ENCODE measurements around the gene RBM4.
A peak's percentile ranks its signal among the peaks of the same experiment; 100 is the strongest.
"Not testable (repeated sequence)": the region's sequence is repeated elsewhere in the genome, so short reads cannot be mapped to it uniquely, and the experiment has no call there.

The RBM4 gene

DNA sequence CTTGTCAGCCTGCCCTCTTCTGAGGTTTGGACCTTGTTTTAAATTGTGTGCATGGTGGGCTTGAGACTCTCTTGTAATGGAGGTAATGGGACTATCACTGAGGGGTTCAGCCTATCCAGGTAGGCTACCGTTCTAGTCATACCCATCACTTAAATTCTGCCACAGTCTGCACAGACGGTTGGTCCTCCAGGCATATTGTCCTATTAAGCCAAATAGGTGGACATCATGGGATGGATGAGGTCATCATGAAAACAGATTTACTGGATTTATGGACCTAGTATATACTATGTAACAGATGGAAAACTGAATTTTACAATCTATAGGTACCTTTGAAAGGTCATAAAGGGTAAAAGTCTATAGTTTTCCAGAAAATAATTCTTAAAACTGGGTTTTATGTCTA lies 9.1 kb upstream of the RBM4 start:
- TF ChIP-seq, protein P1, sequence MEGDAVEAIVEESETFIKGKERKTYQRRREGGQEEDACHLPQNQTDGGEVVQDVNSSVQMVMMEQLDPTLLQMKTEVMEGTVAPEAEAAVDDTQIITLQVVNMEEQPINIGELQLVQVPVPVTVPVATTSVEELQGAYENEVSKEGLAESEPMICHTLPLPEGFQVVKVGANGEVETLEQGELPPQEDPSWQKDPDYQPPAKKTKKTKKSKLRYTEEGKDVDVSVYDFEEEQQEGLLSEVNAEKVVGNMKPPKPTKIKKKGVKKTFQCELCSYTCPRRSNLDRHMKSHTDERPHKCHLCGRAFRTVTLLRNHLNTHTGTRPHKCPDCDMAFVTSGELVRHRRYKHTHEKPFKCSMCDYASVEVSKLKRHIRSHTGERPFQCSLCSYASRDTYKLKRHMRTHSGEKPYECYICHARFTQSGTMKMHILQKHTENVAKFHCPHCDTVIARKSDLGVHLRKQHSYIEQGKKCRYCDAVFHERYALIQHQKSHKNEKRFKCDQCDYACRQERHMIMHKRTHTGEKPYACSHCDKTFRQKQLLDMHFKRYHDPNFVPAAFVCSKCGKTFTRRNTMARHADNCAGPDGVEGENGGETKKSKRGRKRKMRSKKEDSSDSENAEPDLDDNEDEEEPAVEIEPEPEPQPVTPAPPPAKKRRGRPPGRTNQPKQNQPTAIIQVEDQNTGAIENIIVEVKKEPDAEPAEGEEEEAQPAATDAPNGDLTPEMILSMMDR (IDR thresholded peaks at IDR 0.05; ENCODE audit: low read depth, low read length, missing control alignments): no peak
- no peak overlapping the region for H3K4me3 ChIP-seq (ENCODE audit: low read depth, low read length)
- no peak for DNase-seq (ENCODE audit: low read depth)

- H3K4me3 ChIP-seq (ENCODE audit: low read depth, low read length): no peak overlapping the region
- TF ChIP-seq, protein P1 (IDR thresholded peaks at IDR 0.05; ENCODE audit: low read depth, low read length, missing control alignments): no peak
- no peak for DNase-seq (ENCODE audit: low read depth)
These were observed 6.6 kb upstream of the RBM4 start for GRCh38 chr11:66631883-66632282.

GRCh38 chr11:66632952-66633351 lies 5.6 kb upstream of the RBM4 start:
- no peak overlapping the region for H3K4me3 ChIP-seq (ENCODE audit: low read depth, low read length)
- DNase-seq (ENCODE audit: low read depth): no peak
- TF ChIP-seq, protein P1 (IDR thresholded peaks at IDR 0.05; ENCODE audit: low read depth, low read length, missing control alignments): no peak

DNA sequence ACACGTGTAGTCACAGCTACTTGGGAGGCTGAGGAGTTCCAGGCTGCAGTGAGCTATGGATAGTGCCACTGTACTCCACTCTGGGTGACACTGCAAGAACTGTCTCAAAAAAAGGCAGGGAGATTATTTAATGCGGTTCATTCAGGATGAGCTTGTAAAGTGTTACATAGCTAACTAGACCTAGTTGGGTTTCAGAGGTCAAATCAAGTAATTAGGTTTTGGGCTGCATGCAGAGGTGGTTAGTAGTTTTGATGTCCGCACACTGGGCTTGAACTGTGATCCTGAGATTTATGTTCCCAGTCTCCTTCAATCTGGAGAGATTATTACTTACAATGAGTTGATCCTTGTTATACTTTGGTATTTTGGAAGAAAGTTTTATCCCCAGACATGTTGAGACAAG lies 2.1 kb upstream of the RBM4 start:
- no peak overlapping the region for H3K4me3 ChIP-seq (ENCODE audit: low read depth, low read length)
- TF ChIP-seq, protein P1 (IDR thresholded peaks at IDR 0.05; ENCODE audit: low read depth, low read length, missing control alignments): no peak
- DNase-seq (ENCODE audit: low read depth): no peak

- TF ChIP-seq, protein P1 (IDR thresholded peaks at IDR 0.05; ENCODE audit: low read depth, low read length, missing control alignments): no peak
- H3K4me3 ChIP-seq (ENCODE audit: low read depth, low read length): peak overlapping the region; percentile 45
- DNase-seq (ENCODE audit: low read depth): no peak
These were observed 836 bp upstream of the RBM4 start for GRCh38 chr11:66637557-66638176.

DNA sequence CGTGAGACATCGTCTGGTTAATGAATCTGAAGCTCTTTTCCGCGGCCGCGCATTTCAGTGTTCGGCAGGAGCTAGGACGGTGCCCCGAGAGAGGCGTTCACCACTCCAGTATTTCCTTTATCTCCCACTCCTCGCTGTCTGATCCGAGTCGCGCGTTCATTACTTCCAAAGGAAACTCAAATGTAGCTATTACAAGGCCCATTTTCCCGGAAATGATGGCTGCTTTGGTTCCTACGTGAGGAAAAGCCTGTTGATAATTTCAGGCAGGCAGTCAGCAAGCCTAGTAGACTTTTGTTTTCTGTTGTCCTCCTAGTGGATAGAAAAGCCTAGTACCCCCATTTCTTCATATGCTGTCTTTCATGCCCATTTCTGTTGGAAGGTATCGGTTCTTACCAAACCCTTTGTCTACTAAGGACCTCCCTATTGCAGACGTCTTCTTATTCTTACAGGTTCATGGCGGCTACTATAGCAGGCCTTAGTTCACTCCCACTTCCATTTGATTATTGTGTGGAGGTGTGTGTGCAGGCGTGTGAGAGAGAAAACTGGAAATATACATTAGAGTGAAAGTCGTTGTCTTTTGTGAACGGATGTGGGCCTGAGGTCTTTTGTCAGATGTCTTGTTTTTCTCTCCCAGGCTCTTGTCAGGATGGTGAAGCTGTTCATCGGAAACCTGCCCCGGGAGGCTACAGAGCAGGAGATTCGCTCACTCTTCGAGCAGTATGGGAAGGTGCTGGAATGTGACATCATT lies 737 bp downstream of the RBM4 start:
- peak overlapping the region; percentile 68 for H3K4me3 ChIP-seq (ENCODE audit: low read depth, low read length)
- TF ChIP-seq, protein P1 (IDR thresholded peaks at IDR 0.05; ENCODE audit: low read depth, low read length, missing control alignments): peak; percentile 21
- no peak for DNase-seq (ENCODE audit: low read depth)

DNA sequence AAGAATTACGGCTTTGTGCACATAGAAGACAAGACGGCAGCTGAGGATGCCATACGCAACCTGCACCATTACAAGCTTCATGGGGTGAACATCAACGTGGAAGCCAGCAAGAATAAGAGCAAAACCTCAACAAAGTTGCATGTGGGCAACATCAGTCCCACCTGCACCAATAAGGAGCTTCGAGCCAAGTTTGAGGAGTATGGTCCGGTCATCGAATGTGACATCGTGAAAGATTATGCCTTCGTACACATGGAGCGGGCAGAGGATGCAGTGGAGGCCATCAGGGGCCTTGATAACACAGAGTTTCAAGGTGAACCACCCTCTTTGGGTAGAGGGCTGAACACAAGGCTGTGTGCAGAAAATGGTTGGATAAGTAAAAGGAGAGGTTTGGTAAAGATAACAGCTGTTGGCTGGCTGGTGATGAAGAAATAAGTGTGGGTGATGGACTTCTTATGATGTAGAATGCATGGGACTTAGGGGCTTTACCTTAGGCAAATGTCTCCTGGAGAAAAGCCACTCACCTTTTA lies 1.4 kb downstream of the RBM4 start:
- not testable (repeated sequence) for DNase-seq (ENCODE audit: low read depth)
- H3K4me3 ChIP-seq (ENCODE audit: low read depth, low read length): peak overlapping the region; percentile 68
